Neural crest cell (in vitro differentiated cells): ENCODE measurements around the gene RNASEH2A. TPM values are rescaled to one million over a fixed set of nuclear protein-coding genes. Genes with fewer than 3 reads are reported as not detected.

Experiments
- DNase-seq: peaks from one replicate; pipeline ENCODE4 v3.0.0; 2021; ENCODE audit warnings: low read depth, mixed read lengths, low spot score
- H3K27ac Mint-ChIP-seq: one replicate; pipeline ENCODE4 v1.8.0; 2021; ENCODE audit warnings: mild to moderate bottlenecking, mixed read lengths; ENCODE audit not compliant: unreplicated experiment
- H3K27me3 Mint-ChIP-seq: 2 replicates; pipeline ENCODE4 v1.8.0; 2021; ENCODE audit warnings: low read depth, mild to moderate bottlenecking, mixed read lengths
- H3K36me3 Mint-ChIP-seq: 2 replicates; pipeline ENCODE4 v1.8.0; 2021; ENCODE audit warnings: low read depth, mild to moderate bottlenecking, mixed read lengths
- H3K4me1 Mint-ChIP-seq: 2 replicates; pipeline ENCODE4 v1.8.0; 2021; ENCODE audit warnings: mixed read lengths
- H3K4me3 Mint-ChIP-seq: one replicate; pipeline ENCODE4 v1.8.0; 2021; ENCODE audit warnings: mild to moderate bottlenecking, mixed read lengths
- H3K9me3 Mint-ChIP-seq: 2 replicates; pipeline ENCODE4 v1.8.0; 2021; ENCODE audit warnings: mixed read lengths
- CTCF ChIP-seq: fragments of 200-600 bp; sonication (generic); conservative IDR thresholded peaks from 2 replicates; pipeline ENCODE4 v1.5.0; 2021; ENCODE audit warnings: antibody characterized with exemption, mild to moderate bottlenecking
- total RNA-seq: library from RNA; stranded (reverse); gene quantifications from 2 replicates; pipeline ENCODE4 v1.2.1, GENCODE V29; 2021

The RNASEH2A gene
- total RNA-seq, 1 donor from 2014 or later = 87.4 TPM

- Mint-ChIP-seq H3K27ac (no peak overlapping the region), H3K4me1 (peaks cover 32% of the 10 kb centered on the region), H3K36me3 (no peaks in the 10 kb centered on the region), H3K27me3 (peaks cover 11% of the 10 kb centered on the region), H3K4me3 (no peak overlapping the region), H3K9me3 (no peaks in the 10 kb centered on the region)
- DNase-seq = no peak
- no peak for TF ChIP-seq CTCF
These were observed 18.9 kb upstream of the RNASEH2A start for GRCh38 chr19:12787458-12787857.

- H3K9me3 Mint-ChIP-seq = no peaks in the 10 kb centered on the region
- peak overlapping the region; percentile 83 for H3K4me3 Mint-ChIP-seq
- TF ChIP-seq CTCF = no peak
- peaks cover 33% of the 10 kb centered on the region for H3K4me1 Mint-ChIP-seq
- H3K27me3 Mint-ChIP-seq = peaks cover 11% of the 10 kb centered on the region
- H3K36me3 Mint-ChIP-seq = no peaks in the 10 kb centered on the region
- no peak for DNase-seq
- H3K27ac Mint-ChIP-seq = no peak overlapping the region
These were observed 18.2 kb upstream of the RNASEH2A start for GRCh38 chr19:12788042-12788681.

GRCh38 chr19:12788682-12789097, 17.7 kb upstream of the RNASEH2A start:
- Mint-ChIP-seq H3K9me3 (no peaks in the 10 kb centered on the region), H3K27ac (no peak overlapping the region), H3K4me1 (peaks cover 32% of the 10 kb centered on the region), H3K4me3 (peak overlapping the region; percentile 83), H3K36me3 (no peaks in the 10 kb centered on the region), H3K27me3 (peaks cover 11% of the 10 kb centered on the region)
- TF ChIP-seq CTCF = no peak
- DNase-seq = no peak

GRCh38 chr19:12789098-12789903, 17.1 kb upstream of the RNASEH2A start:
- TF ChIP-seq CTCF = no peak
- no peak for DNase-seq
- Mint-ChIP-seq H3K9me3 (no peaks in the 10 kb centered on the region), H3K4me1 (peaks cover 35% of the 10 kb centered on the region), H3K27me3 (peaks cover 15% of the 10 kb centered on the region), H3K36me3 (no peaks in the 10 kb centered on the region), H3K4me3 (peak overlapping the region; percentile 83), H3K27ac (peak overlapping the region; percentile 39)

GRCh38 chr19:12789904-12790619, 16.3 kb upstream of the RNASEH2A start:
- peak overlapping the region; percentile 80 for H3K4me3 Mint-ChIP-seq

More at GRCh38 chr19:12789904-12790619, 16.3 kb upstream of the RNASEH2A start:
- Mint-ChIP-seq H3K27me3 (peaks cover 15% of the 10 kb centered on the region), H3K36me3 (no peaks in the 10 kb centered on the region), H3K4me1 (peaks cover 39% of the 10 kb centered on the region), H3K9me3 (no peaks in the 10 kb centered on the region), H3K27ac (peak overlapping the region; percentile 86)
- peak; percentile 89 for DNase-seq
- TF ChIP-seq CTCF = no peak
